Endothelial cell of umbilical vein (primary cell): ENCODE data around the gene SPEN. TPM values are rescaled to one million over a fixed set of nuclear protein-coding genes. Genes with fewer than 3 reads are reported as not detected.

Experiments
- BruUV-seq: library from RNA; stranded (reverse); fragments of 400-500 nt; replicated peaks from 2 replicates; lab custom pipeline; 2021; lab: Mats Ljungman, UMichigan
- CTCF ChIA-PET: fragments of 300-600, 350-600 bp; sonication (Branson Sonifier 250); formaldehyde crosslinking; loops from one replicate; lab custom pipeline; 2021; ENCODE audit warnings: antibody characterized with exemption, inconsistent platforms; lab: Charles Lee
- POLR2A ChIA-PET: fragments of 300-600, 350-600 bp; sonication (Branson Sonifier 250); formaldehyde crosslinking; loops from one replicate; lab custom pipeline; 2021; ENCODE audit warnings: antibody characterized with exemption, inconsistent platforms; lab: Charles Lee
- DNase-seq: peaks from one replicate; pipeline ENCODE4 v3.0.0-alpha.2; 2011; ENCODE audit warnings: low read depth, low spot score
- FAIRE-seq: peaks from 2 replicates; lab custom pipeline; 2011; peaks lifted over from hg19 to GRCh38; lab: Jason Lieb, UNC
- H2AFZ ChIP-seq: 2 replicates; pipeline ENCODE4 v1.6.0; 2012; ENCODE audit warnings: low read depth, low read length, control low read depth, inconsistent platforms
- H3K27ac ChIP-seq: 2 replicates; pipeline ENCODE4 v1.5.1; 2011; ENCODE audit warnings: low read depth, mild to moderate bottlenecking, control low read depth, low read length, moderate library complexity; ENCODE audit not compliant: insufficient read depth
- H3K27me3 ChIP-seq, 2 experiments: 2 replicates each; pipeline versions ENCODE4 v1.6.0 to v1.6.1; 2011; ENCODE audit warnings: low read length in 2 of 2, mixed read lengths in 1 of 2; ENCODE audit not compliant: control insufficient read depth in 2 of 2, insufficient read depth in 2 of 2
- H3K36me3 ChIP-seq, 2 experiments: 2 replicates in 1 of 2; 3 replicates in 1 of 2; pipeline ENCODE4 v1.5.1; 2011; ENCODE audit warnings: low read length in 2 of 2, mild to moderate bottlenecking in 1 of 2, moderate library complexity in 1 of 2; ENCODE audit not compliant: control insufficient read depth in 2 of 2, insufficient read depth in 2 of 2; ENCODE audit errors: extremely low read depth in 1 of 2
- H3K4me1 ChIP-seq: 3 replicates; pipeline ENCODE4 v1.5.1; 2011; ENCODE audit warnings: mild to moderate bottlenecking, low read length; ENCODE audit not compliant: control insufficient read depth, insufficient read depth; ENCODE audit errors: extremely low read depth
- H3K4me2 ChIP-seq: 2 replicates; pipeline ENCODE4 v1.6.1; 2011; ENCODE audit warnings: low read length, control low read depth, mixed read lengths; ENCODE audit not compliant: insufficient read depth
- H3K4me3 ChIP-seq, 3 experiments: fragments of 200-600 bp in 1 of 3; sonication (generic), shearing (Covaris generic) in 1 of 3; replicated peaks in 1 of 3; 2 replicates each; pipeline ENCODE4 v1.5.1; 2011 to 2016; ENCODE audit warnings: control low read depth in 3 of 3, low read length in 3 of 3, mild to moderate bottlenecking in 2 of 3, inconsistent platforms in 1 of 3, low read depth in 1 of 3, moderate library complexity in 1 of 3; ENCODE audit not compliant: insufficient read depth in 1 of 3
- H3K79me2 ChIP-seq: 2 replicates; pipeline ENCODE4 v1.6.0; 2012; ENCODE audit warnings: low read length, inconsistent platforms; ENCODE audit not compliant: control insufficient read depth, insufficient read depth
- H3K9ac ChIP-seq: replicated peaks from 2 replicates; pipeline ENCODE3; 2011; ENCODE audit warnings: low read length, control low read depth; ENCODE audit not compliant: insufficient read depth; ENCODE audit errors: extremely low read depth
- H3K9me1 ChIP-seq: replicated peaks from 3 replicates; pipeline ENCODE4 v1.6.0; 2011; ENCODE audit warnings: mild to moderate bottlenecking, low read length; ENCODE audit not compliant: control insufficient read depth, insufficient read depth; ENCODE audit errors: extremely low read depth
- H3K9me3 ChIP-seq: replicated peaks from 2 replicates; pipeline ENCODE4 v1.5.1; 2012; ENCODE audit warnings: low read length, inconsistent platforms; ENCODE audit not compliant: control insufficient read depth, insufficient read depth
- H4K20me1 ChIP-seq: replicated peaks from 2 replicates; pipeline ENCODE3; 2011; ENCODE audit warnings: mild to moderate bottlenecking, low read length; ENCODE audit not compliant: control insufficient read depth, insufficient read depth; ENCODE audit errors: extremely low read depth
- EZH2 ChIP-seq: IDR thresholded peaks from 2 replicates; pipeline ENCODE4 v1.6.1; 2012; ENCODE audit warnings: borderline replicate concordance, low read depth, mild to moderate bottlenecking, moderate library complexity, low read length, inconsistent platforms; ENCODE audit not compliant: severe bottlenecking
- FOS ChIP-seq: IDR thresholded peaks from 2 replicates; pipeline ENCODE4 v1.6.1; 2011; ENCODE audit warnings: mild to moderate bottlenecking, low read length, moderate library complexity, borderline replicate concordance; ENCODE audit not compliant: insufficient read depth
- GATA2 ChIP-seq: IDR thresholded peaks from 2 replicates; pipeline ENCODE4 v1.7.0; 2011; ENCODE audit warnings: low read depth, mild to moderate bottlenecking, moderate library complexity, mixed read lengths, low read length; ENCODE audit not compliant: insufficient read length, insufficient read depth
- JUN ChIP-seq: IDR thresholded peaks from 2 replicates; pipeline ENCODE4 v1.6.1; 2011; ENCODE audit warnings: borderline replicate concordance, low read depth; ENCODE audit not compliant: insufficient read length, insufficient read depth
- MYC ChIP-seq: IDR thresholded peaks from one replicate; pipeline ENCODE4 v1.6.1; 2011; ENCODE audit warnings: mild to moderate bottlenecking, low read depth, low read length
- POLR2A ChIP-seq: IDR thresholded peaks from 2 replicates; pipeline ENCODE4 v1.6.1; 2012; ENCODE audit warnings: low read depth, mild to moderate bottlenecking, control low read depth, low read length
- POLR2AphosphoS5 ChIP-seq: IDR thresholded peaks from 2 replicates; pipeline ENCODE4 v1.6.1; 2012; ENCODE audit warnings: low read depth, mild to moderate bottlenecking, control low read depth, low read length, moderate library complexity; ENCODE audit not compliant: insufficient read depth
- dilution Hi-C: fragments of 300-500 bp; cut with MboI; formaldehyde crosslinking; loops from one replicate; pipeline ENCODE4 v1.15.0; 2019; ENCODE audit warnings: low sequenced_read_pairs; ENCODE audit not compliant: extremely low pct_ligation_motif_present
- intact Hi-C: fragments of 100-400 bp; cut with micrococcal nuclease; formaldehyde crosslinking; loops from one replicate; pipeline ENCODE4 v1.10.0; 2022
- polyA plus RNA-seq, 4 experiments: library from polyadenylated mRNA; depleted of rRNA in 3 of 4; stranded (reverse) in 3 of 4; unstranded in 1 of 4; fragments of >200 nt; gene quantifications; 2 replicates each; pipeline versions ENCODE4 v1.2.1 to v1.2.3, GENCODE V29; 2011 to 2012; ENCODE audit warnings: missing spikeins in 1 of 4
- total RNA-seq: library from RNA; stranded (reverse); gene quantifications from 2 replicates; pipeline ENCODE4 v1.2.3, GENCODE V29; 2021
- TF ChIP-seq, protein P1 (sequence below): IDR thresholded peaks from 2 replicates; pipeline ENCODE4 v1.6.1; 2011; ENCODE audit not compliant: insufficient read depth, insufficient read length
- TF ChIP-seq, protein P2 (sequence below), 2 donors: IDR thresholded peaks; 1 replicate in 1 of 2; 2 replicates in 1 of 2; pipeline ENCODE4 v1.5.1; 2011; ENCODE audit warnings: low read length in 2 of 2, mild to moderate bottlenecking in 2 of 2, moderate library complexity in 2 of 2, control low read depth in 1 of 2, inconsistent platforms in 1 of 2, low read depth in 1 of 2; ENCODE audit not compliant: insufficient read depth in 1 of 2; ENCODE audit errors: extremely low read depth in 1 of 2

SPEN gene
- total and polyA plus RNA-seq, 2 donors (not counting 3 experiments of a cell fraction or from before 2014, with no cell fraction given): 9.3 to 44.4 TPM

DNA sequence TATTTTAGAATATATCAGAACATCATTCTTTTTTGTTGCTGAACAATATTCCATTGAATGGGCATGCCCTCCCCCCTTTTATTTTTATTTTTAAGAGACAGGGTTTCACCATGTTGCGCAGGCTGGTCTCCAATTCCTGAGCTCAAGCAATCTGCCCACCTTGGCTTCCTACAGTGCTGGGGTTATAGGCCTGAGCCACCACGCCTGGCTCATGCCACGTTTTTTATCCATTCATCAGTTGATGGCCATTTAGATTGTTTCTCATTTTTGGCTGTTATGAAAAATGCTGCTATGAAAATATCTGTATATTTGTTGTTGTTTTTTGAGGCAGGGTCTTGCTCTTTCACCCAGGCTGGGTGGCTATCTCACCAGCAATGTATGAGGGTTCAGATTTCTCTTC, 19.8 kb downstream of the SPEN start:
- dilution Hi-C loops: no loop called here
- intact Hi-C loops: no loop called here
- no peaks in the 10 kb centered on the region for H3K36me3 ChIP-seq
- no peaks in the 10 kb centered on the region for H3K9me1 ChIP-seq
- H3K4me2 ChIP-seq: no peak overlapping the region
- H3K79me2 ChIP-seq: peaks cover 96% of the 10 kb centered on the region
- no peak overlapping the region for H2AFZ ChIP-seq
- H3K27me3 ChIP-seq: no peaks in the 10 kb centered on the region
- no peak overlapping the region for H3K9ac ChIP-seq
- POLR2A ChIA-PET: no interaction called here
- no peak overlapping the region for H3K27ac ChIP-seq
- TF ChIP-seq POLR2A (no peak), JUN (no peak), POLR2AphosphoS5 (no peak), GATA2 (no peak), EZH2 (no peak), FOS (no peak), MYC (no peak)
- TF ChIP-seq, protein P1, sequence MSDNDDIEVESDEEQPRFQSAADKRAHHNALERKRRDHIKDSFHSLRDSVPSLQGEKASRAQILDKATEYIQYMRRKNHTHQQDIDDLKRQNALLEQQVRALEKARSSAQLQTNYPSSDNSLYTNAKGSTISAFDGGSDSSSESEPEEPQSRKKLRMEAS: no peak
- TF ChIP-seq, protein P2, sequence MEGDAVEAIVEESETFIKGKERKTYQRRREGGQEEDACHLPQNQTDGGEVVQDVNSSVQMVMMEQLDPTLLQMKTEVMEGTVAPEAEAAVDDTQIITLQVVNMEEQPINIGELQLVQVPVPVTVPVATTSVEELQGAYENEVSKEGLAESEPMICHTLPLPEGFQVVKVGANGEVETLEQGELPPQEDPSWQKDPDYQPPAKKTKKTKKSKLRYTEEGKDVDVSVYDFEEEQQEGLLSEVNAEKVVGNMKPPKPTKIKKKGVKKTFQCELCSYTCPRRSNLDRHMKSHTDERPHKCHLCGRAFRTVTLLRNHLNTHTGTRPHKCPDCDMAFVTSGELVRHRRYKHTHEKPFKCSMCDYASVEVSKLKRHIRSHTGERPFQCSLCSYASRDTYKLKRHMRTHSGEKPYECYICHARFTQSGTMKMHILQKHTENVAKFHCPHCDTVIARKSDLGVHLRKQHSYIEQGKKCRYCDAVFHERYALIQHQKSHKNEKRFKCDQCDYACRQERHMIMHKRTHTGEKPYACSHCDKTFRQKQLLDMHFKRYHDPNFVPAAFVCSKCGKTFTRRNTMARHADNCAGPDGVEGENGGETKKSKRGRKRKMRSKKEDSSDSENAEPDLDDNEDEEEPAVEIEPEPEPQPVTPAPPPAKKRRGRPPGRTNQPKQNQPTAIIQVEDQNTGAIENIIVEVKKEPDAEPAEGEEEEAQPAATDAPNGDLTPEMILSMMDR (IDR thresholded peaks at IDR 0.05; ENCODE audit: extremely low read depth in 1 of 2, insufficient read depth in 1 of 2, low read depth in 1 of 2, low read length in 2 of 2): no peak
- DNase-seq (no peak), FAIRE-seq (no peak)
- peaks cover 7% of the 10 kb centered on the region for H4K20me1 ChIP-seq
- peaks cover 4% of the 10 kb centered on the region for H3K4me1 ChIP-seq
- no peaks in the 10 kb centered on the region for H3K9me3 ChIP-seq
- BruUV-seq: no TSS peak
- CTCF ChIA-PET: interaction anchor here (1.4 kb wide), 1 partner anchor 9 kb away, joined by 3 read pairs; no protein-coding TSS in a partner anchor
- no peak overlapping the region for H3K4me3 ChIP-seq
